ENCODE results near the gene ELMOD1.

GRCh38 chr11:107583629-107584195 lies 7.2 kb upstream of the ELMOD1 start:
- TF ChIP-seq CTCF (conservative IDR thresholded peaks at IDR 0.05 in 1 of 2, IDR thresholded peaks at IDR 0.05 in 1 of 2; ENCODE audit: extremely low read depth in 1 of 2, insufficient read depth in 1 of 2, low read depth in 1 of 2, low read length in 2 of 2): no peak
- no peak for TF ChIP-seq EZH2 (IDR thresholded peaks at IDR 0.05; ENCODE audit: borderline replicate concordance, low read length)
